Ovary (tissue), 9 donors: ENCODE measurements around the gene SND1. TPM values are rescaled to one million over a fixed set of nuclear protein-coding genes. Genes with fewer than 3 reads are reported as not detected.

Experiments used
- DNase-seq, 5 donors: peaks; one replicate each; pipeline ENCODE4 v3.0.0-alpha.2; 2019 to 2020
- H3K27ac ChIP-seq, 2 donors: fragments of 200-600 bp; one replicate each; pipeline versions ENCODE4 v1.5.1 to v1.8.0; 2019 to 2022
- H3K27me3 ChIP-seq: fragments of 200-600 bp; one replicate; pipeline ENCODE4 v1.8.0; 2022
- H3K36me3 ChIP-seq: fragments of 200-600 bp; sonication (generic); one replicate; pipeline ENCODE4 v1.5.1; 2019
- H3K4me1 ChIP-seq: one replicate; pipeline ENCODE4 v1.8.1; 2013; ENCODE audit warnings: mild to moderate bottlenecking, moderate library complexity; ENCODE audit not compliant: insufficient read depth
- H3K4me3 ChIP-seq: fragments of 200-600 bp; sonication (generic); one replicate; pipeline ENCODE4 v1.5.1; 2017
- H3K9me3 ChIP-seq, 2 donors: fragments of 200-600 bp in 1 of 2; sonication (generic) in 1 of 2; one replicate each; pipeline versions ENCODE4 v1.5.1 to v1.8.1; 2013 to 2019; ENCODE audit warnings: mild to moderate bottlenecking in 1 of 2, moderate library complexity in 1 of 2
- CTCF ChIP-seq, 3 donors: fragments of 450-650 bp in 2 of 3; fragments of 200-600 bp in 1 of 3; IDR thresholded peaks; one replicate each; pipeline versions ENCODE4 v1.5.1 to v1.8.0; 2016 to 2022; ENCODE audit warnings: antibody characterized with exemption in 3 of 3, mild to moderate bottlenecking in 1 of 3
- EP300 ChIP-seq: sonication (generic); formaldehyde crosslinking; IDR thresholded peaks from one replicate; pipeline ENCODE4 v1.6.1; 2017; ENCODE audit warnings: antibody characterized with exemption
- POLR2A ChIP-seq: fragments of 450-650 bp; IDR thresholded peaks from one replicate; pipeline ENCODE4 v1.6.1; 2017; ENCODE audit warnings: antibody characterized with exemption, mild to moderate bottlenecking, moderate library complexity
- WGBS, 3 donors: extraction: QIAGEN DNeasy Blood & Tissue Kit in 1 of 3; methylation state at CpG; one replicate each; pipeline versions ENCODE4 v1.1.5 to v1.1.7; 2013 to 2017; 5-methylcytosine and 5-hydroxymethylcytosine counted together
- intact Hi-C, 4 donors: fragments of 100-400 bp; cut with DNase I; formaldehyde crosslinking; loops; one replicate each; pipeline versions ENCODE4 v1.11.0 to v1.15.1; 2022 to 2023
- polyA plus RNA-seq, 2 donors: library from polyadenylated mRNA; stranded (reverse); fragments of 200-250 nt in 1 of 2; fragments of 350-450 nt in 1 of 2; fragmentation: Illumina TruSeq in 1 of 2; extraction: RNeasy Lipid Tissue Mini Kit (QIAGEN cat#74804) in 1 of 2; gene quantifications; one replicate each; pipeline ENCODE4 v1.2.3, GENCODE V29; 2013 to 2014
- total RNA-seq, 7 donors: library from RNA; depleted of rRNA in 2 of 7; stranded (reverse); fragments of >200 nt in 2 of 7; fragmentation: NEBNext Ultra II Directional in 3 of 7; extraction: Animal tissue kit (Norgen Biotek cat#: 25700) in 3 of 7; gene quantifications; one replicate each; pipeline versions ENCODE4 v1.1.0 to v1.2.4, GENCODE V29; 2016 to 2023
- donor health status: DM: no; HTN: no; CAD: no; lungs with moderate emphysema.
- donor health status: DM: no; HTN: no; CAD: no.
- donor health status: Bipolar disorder and iron deficiency.
- donor health status: DM: yes; HTN: yes; CAD: no.
- donor health status: DM: no; HTN: no; CAD: no.
- donor health status: DM: yes; HTN: yes; CAD: no.

SND1 gene
- total and polyA plus RNA-seq, 9 donors: 91.4 to 297 (median 182) TPM

- Histone ChIP-seq H3K27me3 (no peaks in the 10 kb centered on the region), H3K27ac (no peak overlapping the region), H3K4me1 (no peaks in the 10 kb centered on the region), H3K4me3 (no peak overlapping the region), H3K36me3 (no peaks in the 10 kb centered on the region), H3K9me3 (no peaks in the 10 kb centered on the region)
- WGBS, 3 donors: 91 to 95% (median 91%) methylated on average over 3 of the region's 3 CpGs
- DNase-seq: no peak
- no peak for TF ChIP-seq EP300
- no peak for TF ChIP-seq POLR2A
- no peak for TF ChIP-seq CTCF (IDR thresholded peaks at IDR 0.05)
- intact Hi-C loops: no loop called here
Observed at GRCh38 chr7:127690337-127690736, 38.3 kb downstream of the SND1 start.

GRCh38 chr7:127690806-127691205, 38.8 kb downstream of the SND1 start:
- no peak for DNase-seq
- TF ChIP-seq EP300 (no peak), POLR2A (no peak), CTCF (IDR thresholded peaks at IDR 0.05) (no peak)
- intact Hi-C loops: no loop called here
- H3K4me3 ChIP-seq: no peak overlapping the region
- no peak overlapping the region for H3K27ac ChIP-seq
- no peaks in the 10 kb centered on the region for H3K9me3 ChIP-seq
- H3K27me3 ChIP-seq: no peaks in the 10 kb centered on the region
- no peaks in the 10 kb centered on the region for H3K36me3 ChIP-seq
- WGBS, 3 donors: 91 to 99% (median 93%) methylated on average over 3 of the region's 3 CpGs
- no peaks in the 10 kb centered on the region for H3K4me1 ChIP-seq

GRCh38 chr7:127692200-127692599, 40.2 kb downstream of the SND1 start:
- DNase-seq: no peak
- 96 to 100% (median 100%) methylated on average over 1 of the region's 1 CpG for WGBS, 3 donors
- Histone ChIP-seq H3K4me1 (no peaks in the 10 kb centered on the region), H3K36me3 (no peaks in the 10 kb centered on the region), H3K9me3 (no peaks in the 10 kb centered on the region), H3K27ac (no peak overlapping the region), H3K4me3 (no peak overlapping the region), H3K27me3 (no peaks in the 10 kb centered on the region)
- TF ChIP-seq CTCF (IDR thresholded peaks at IDR 0.05): no peak
- intact Hi-C loops: no loop called here

- 69 to 81% (median 72%) methylated on average over 2 of the region's 2 CpGs for WGBS, 3 donors
- no peaks in the 10 kb centered on the region for H3K36me3 ChIP-seq
- no peak for TF ChIP-seq POLR2A
- no peak for TF ChIP-seq EP300
- TF ChIP-seq CTCF (IDR thresholded peaks at IDR 0.05): no peak
- no peak overlapping the region for H3K27ac ChIP-seq
- DNase-seq: no peak
- H3K4me1 ChIP-seq: no peaks in the 10 kb centered on the region
- H3K4me3 ChIP-seq: no peak overlapping the region
- intact Hi-C loops: loop anchor here in 1 of 4 donors (10.0 kb wide), 1 partner anchor 515 kb away; no protein-coding TSS in a partner anchor
- no peaks in the 10 kb centered on the region for H3K27me3 ChIP-seq
- no peaks in the 10 kb centered on the region for H3K9me3 ChIP-seq
Observed at GRCh38 chr7:127699853-127700252, 47.9 kb downstream of the SND1 start.
